RWPE2 (cell line): Measurements from ENCODE around the gene HTR4.

Experiments
- ATAC-seq: fragments of 200-7000 bp; cut with Tn5 transposase; 3 replicates; pipeline ENCODE4 v1.9.1; 2021; ENCODE audit warnings: low read depth
- DNase-seq: peaks from one replicate; pipeline ENCODE4 v3.0.0-alpha.2; 2020; ENCODE audit warnings: low spot score
- H3K27ac ChIP-seq: fragments of 450-650 bp; 2 replicates; pipeline ENCODE4 v1.5.1; 2017; ENCODE audit warnings: mild to moderate bottlenecking; ENCODE audit not compliant: poor library complexity, severe bottlenecking
- H3K27me3 ChIP-seq: fragments of 250-450 bp; sonication (Bioruptor Pico); 2 replicates; pipeline ENCODE4 v1.5.1; 2021; ENCODE audit warnings: mild to moderate bottlenecking, moderate library complexity; ENCODE audit not compliant: insufficient read depth, poor library complexity, severe bottlenecking
- H3K36me3 ChIP-seq: fragments of 250-450 bp; sonication (Bioruptor Pico); 2 replicates; pipeline ENCODE4 v1.5.1; 2020; ENCODE audit warnings: low read depth, mild to moderate bottlenecking, moderate library complexity
- H3K4me1 ChIP-seq: fragments of 250-450 bp; sonication (Bioruptor Pico); 2 replicates; pipeline ENCODE4 v1.5.1; 2021; ENCODE audit warnings: mild to moderate bottlenecking, moderate library complexity; ENCODE audit not compliant: insufficient read depth, poor library complexity, severe bottlenecking
- H3K4me3 ChIP-seq: fragments of 250-450 bp; sonication (Bioruptor Pico); 2 replicates; pipeline ENCODE4 v1.5.1; 2021; ENCODE audit warnings: mild to moderate bottlenecking, moderate library complexity; ENCODE audit not compliant: severe bottlenecking
- H3K9me3 ChIP-seq: fragments of 250-450 bp; sonication (Bioruptor Pico); 2 replicates; pipeline ENCODE4 v1.5.1; 2021; ENCODE audit warnings: mild to moderate bottlenecking, moderate library complexity; ENCODE audit not compliant: severe bottlenecking
- CTCF ChIP-seq: fragments of 450-650 bp; IDR thresholded peaks from one replicate; pipeline ENCODE4 v1.5.1; 2017; ENCODE audit warnings: mild to moderate bottlenecking, moderate library complexity; ENCODE audit not compliant: poor library complexity, severe bottlenecking

HTR4 gene

GRCh38 chr5:148645527-148645926 is 8.8 kb downstream of the HTR4 start:
- H3K36me3 ChIP-seq, result no peaks in the 10 kb centered on the region
- ATAC-seq, result no peak

GRCh38 chr5:148641735-148642134 is 12.6 kb downstream of the HTR4 start:
- Histone ChIP-seq H3K27me3 (peaks cover 37% of the 10 kb centered on the region), H3K4me1 (no peaks in the 10 kb centered on the region), H3K9me3 (no peaks in the 10 kb centered on the region), H3K4me3 (no peak overlapping the region), H3K27ac (no peak overlapping the region), H3K36me3 (no peaks in the 10 kb centered on the region)
- ATAC-seq, result no peak
- DNase-seq, result no peak
- no peak for TF ChIP-seq CTCF

More at GRCh38 chr5:148645527-148645926, 8.8 kb downstream of the HTR4 start:
- H3K9me3 ChIP-seq, result no peaks in the 10 kb centered on the region
- no peak overlapping the region for H3K4me3 ChIP-seq
- H3K27me3 ChIP-seq, result peaks cover 50% of the 10 kb centered on the region
- no peaks in the 10 kb centered on the region for H3K4me1 ChIP-seq
- no peak for DNase-seq
- H3K27ac ChIP-seq, result no peak overlapping the region
- TF ChIP-seq CTCF, result no peak

GRCh38 chr5:148640471-148640870 is 13.9 kb downstream of the HTR4 start:
- no peaks in the 10 kb centered on the region for H3K36me3 ChIP-seq
- H3K27ac ChIP-seq, result no peak overlapping the region
- no peaks in the 10 kb centered on the region for H3K9me3 ChIP-seq
- H3K4me1 ChIP-seq, result no peaks in the 10 kb centered on the region
- H3K27me3 ChIP-seq, result peaks cover 26% of the 10 kb centered on the region
- ATAC-seq (no peak), DNase-seq (no peak)
- TF ChIP-seq CTCF, result no peak
- H3K4me3 ChIP-seq, result no peak overlapping the region

- ATAC-seq (no peak), DNase-seq (no peak)
- no peak for TF ChIP-seq CTCF
- Histone ChIP-seq H3K36me3 (no peaks in the 10 kb centered on the region), H3K27ac (no peak overlapping the region), H3K4me1 (no peaks in the 10 kb centered on the region), H3K9me3 (no peaks in the 10 kb centered on the region), H3K27me3 (peaks cover 18% of the 10 kb centered on the region), H3K4me3 (no peak overlapping the region)
Observed at GRCh38 chr5:148639081-148639480, 15.2 kb downstream of the HTR4 start.

GRCh38 chr5:148636353-148636752 is 18.0 kb downstream of the HTR4 start:
- no peak overlapping the region for H3K4me3 ChIP-seq
- no peak overlapping the region for H3K27ac ChIP-seq
- H3K36me3 ChIP-seq, result no peaks in the 10 kb centered on the region
- no peaks in the 10 kb centered on the region for H3K9me3 ChIP-seq
- DNase-seq, result no peak
- no peak for TF ChIP-seq CTCF
- no peaks in the 10 kb centered on the region for H3K4me1 ChIP-seq
- H3K27me3 ChIP-seq, result peaks cover 4% of the 10 kb centered on the region
- ATAC-seq, result no peak
